Measurements from ENCODE around the gene TSHZ2. TPM values are rescaled to one million over a fixed set of nuclear protein-coding genes. Genes with fewer than 3 reads are reported as not detected.

The TSHZ2 gene
- total and polyA plus RNA-seq, 9 of the 15 experiments (the other 6 are each of a cell fraction or from before 2014, with no cell fraction given) = 0.03 to 0.20 (median 0.05) TPM; not detected in 4

DNA sequence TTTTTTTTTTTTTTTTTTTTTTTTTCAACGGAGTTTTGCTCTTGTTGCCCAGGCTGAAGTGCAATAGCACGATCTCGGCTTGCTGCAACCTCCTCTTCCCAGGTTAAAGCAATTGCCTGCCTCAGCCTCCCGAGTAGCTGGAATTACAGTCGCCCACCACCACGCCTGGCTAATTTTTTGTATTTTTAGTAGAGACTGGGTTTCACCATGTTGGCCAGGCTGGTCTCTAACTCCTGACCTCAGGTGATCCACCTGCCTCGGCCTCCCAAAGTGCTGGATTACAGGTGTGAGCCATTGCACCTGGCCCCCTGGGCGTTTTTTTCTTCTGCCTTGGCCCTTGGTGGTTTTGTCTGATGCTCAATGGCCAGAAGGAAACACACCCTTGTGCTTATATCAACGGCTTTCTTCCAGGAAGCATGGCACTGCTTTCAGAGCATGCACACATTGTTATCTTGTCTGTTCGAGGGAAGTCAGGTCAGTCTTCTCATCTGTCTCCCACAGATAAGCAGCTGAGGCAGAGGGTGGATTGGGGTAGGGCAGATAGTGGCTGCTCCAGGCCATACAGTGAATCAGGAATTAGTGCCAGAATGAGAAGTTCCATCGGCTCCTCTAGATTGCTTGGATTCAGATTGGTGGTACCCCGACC, 203.1 kb downstream of the TSHZ2 start (continued):
- peak; percentile 100 for TF ChIP-seq TEAD4 (IDR thresholded peaks at IDR 0.05; ENCODE audit: low read length)
- TF ChIP-seq TEAD4 (CRISPR knock-in tag; IDR thresholded peaks at IDR 0.05; ENCODE audit: borderline replicate concordance) = no peak
- TF ChIP-seq ZNF311 (CRISPR knock-in tag; IDR thresholded peaks at IDR 0.05) = peak; percentile 91
- peak; percentile 97 for TF ChIP-seq ZNF175 (CRISPR knock-in tag; IDR thresholded peaks at IDR 0.05; ENCODE audit: low read depth)
- no peak for TF ChIP-seq JUNB (CRISPR knock-in tag; conservative IDR thresholded peaks at IDR 0.05)
- TF ChIP-seq ZNF140 (CRISPR knock-in tag; IDR thresholded peaks at IDR 0.05) = no peak
- TF ChIP-seq, protein P1, sequence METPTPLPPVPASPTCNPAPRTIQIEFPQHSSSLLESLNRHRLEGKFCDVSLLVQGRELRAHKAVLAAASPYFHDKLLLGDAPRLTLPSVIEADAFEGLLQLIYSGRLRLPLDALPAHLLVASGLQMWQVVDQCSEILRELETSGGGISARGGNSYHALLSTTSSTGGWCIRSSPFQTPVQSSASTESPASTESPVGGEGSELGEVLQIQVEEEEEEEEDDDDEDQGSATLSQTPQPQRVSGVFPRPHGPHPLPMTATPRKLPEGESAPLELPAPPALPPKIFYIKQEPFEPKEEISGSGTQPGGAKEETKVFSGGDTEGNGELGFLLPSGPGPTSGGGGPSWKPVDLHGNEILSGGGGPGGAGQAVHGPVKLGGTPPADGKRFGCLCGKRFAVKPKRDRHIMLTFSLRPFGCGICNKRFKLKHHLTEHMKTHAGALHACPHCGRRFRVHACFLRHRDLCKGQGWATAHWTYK (CRISPR knock-in tag; IDR thresholded peaks at IDR 0.05) = peak; percentile 81; the same call in 1 of the 2 replicates
- TF ChIP-seq NFIC (IDR thresholded peaks at IDR 0.05) = peak; percentile 98
- peak; percentile 25; the same call in 1 of the 2 replicates for TF ChIP-seq NCOA6 (IDR thresholded peaks at IDR 0.05)
- peak; percentile 56 for TF ChIP-seq NUFIP1 (IDR thresholded peaks at IDR 0.05; ENCODE audit: partially characterized antibody)
- TF ChIP-seq, protein P2, sequence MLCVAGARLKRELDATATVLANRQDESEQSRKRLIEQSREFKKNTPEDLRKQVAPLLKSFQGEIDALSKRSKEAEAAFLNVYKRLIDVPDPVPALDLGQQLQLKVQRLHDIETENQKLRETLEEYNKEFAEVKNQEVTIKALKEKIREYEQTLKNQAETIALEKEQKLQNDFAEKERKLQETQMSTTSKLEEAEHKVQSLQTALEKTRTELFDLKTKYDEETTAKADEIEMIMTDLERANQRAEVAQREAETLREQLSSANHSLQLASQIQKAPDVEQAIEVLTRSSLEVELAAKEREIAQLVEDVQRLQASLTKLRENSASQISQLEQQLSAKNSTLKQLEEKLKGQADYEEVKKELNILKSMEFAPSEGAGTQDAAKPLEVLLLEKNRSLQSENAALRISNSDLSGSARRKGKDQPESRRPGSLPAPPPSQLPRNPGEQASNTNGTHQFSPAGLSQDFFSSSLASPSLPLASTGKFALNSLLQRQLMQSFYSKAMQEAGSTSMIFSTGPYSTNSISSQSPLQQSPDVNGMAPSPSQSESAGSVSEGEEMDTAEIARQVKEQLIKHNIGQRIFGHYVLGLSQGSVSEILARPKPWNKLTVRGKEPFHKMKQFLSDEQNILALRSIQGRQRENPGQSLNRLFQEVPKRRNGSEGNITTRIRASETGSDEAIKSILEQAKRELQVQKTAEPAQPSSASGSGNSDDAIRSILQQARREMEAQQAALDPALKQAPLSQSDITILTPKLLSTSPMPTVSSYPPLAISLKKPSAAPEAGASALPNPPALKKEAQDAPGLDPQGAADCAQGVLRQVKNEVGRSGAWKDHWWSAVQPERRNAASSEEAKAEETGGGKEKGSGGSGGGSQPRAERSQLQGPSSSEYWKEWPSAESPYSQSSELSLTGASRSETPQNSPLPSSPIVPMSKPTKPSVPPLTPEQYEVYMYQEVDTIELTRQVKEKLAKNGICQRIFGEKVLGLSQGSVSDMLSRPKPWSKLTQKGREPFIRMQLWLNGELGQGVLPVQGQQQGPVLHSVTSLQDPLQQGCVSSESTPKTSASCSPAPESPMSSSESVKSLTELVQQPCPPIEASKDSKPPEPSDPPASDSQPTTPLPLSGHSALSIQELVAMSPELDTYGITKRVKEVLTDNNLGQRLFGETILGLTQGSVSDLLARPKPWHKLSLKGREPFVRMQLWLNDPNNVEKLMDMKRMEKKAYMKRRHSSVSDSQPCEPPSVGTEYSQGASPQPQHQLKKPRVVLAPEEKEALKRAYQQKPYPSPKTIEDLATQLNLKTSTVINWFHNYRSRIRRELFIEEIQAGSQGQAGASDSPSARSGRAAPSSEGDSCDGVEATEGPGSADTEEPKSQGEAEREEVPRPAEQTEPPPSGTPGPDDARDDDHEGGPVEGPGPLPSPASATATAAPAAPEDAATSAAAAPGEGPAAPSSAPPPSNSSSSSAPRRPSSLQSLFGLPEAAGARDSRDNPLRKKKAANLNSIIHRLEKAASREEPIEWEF (CRISPR knock-in tag; IDR thresholded peaks at IDR 0.05) = peak; percentile 67; the same call in 1 of the 2 replicates
- peak; percentile 75 for TF ChIP-seq KLF1 (tag; IDR thresholded peaks at IDR 0.05)
- TF ChIP-seq CXXC5 (CRISPR knock-in tag; IDR thresholded peaks at IDR 0.05) = peak; percentile 92
- TF ChIP-seq, protein P3, sequence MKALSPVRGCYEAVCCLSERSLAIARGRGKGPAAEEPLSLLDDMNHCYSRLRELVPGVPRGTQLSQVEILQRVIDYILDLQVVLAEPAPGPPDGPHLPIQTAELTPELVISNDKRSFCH (CRISPR knock-in tag; IDR thresholded peaks at IDR 0.05) = no peak
- TF ChIP-seq, protein P3 (tag; IDR thresholded peaks at IDR 0.05) = 0 out of 2 replicates have a peak, but pooled peaks have one; percentile 80
- TF ChIP-seq PTTG1 (tag; IDR thresholded peaks at IDR 0.05; ENCODE audit: low read depth) = no peak
- TF ChIP-seq, protein P4, sequence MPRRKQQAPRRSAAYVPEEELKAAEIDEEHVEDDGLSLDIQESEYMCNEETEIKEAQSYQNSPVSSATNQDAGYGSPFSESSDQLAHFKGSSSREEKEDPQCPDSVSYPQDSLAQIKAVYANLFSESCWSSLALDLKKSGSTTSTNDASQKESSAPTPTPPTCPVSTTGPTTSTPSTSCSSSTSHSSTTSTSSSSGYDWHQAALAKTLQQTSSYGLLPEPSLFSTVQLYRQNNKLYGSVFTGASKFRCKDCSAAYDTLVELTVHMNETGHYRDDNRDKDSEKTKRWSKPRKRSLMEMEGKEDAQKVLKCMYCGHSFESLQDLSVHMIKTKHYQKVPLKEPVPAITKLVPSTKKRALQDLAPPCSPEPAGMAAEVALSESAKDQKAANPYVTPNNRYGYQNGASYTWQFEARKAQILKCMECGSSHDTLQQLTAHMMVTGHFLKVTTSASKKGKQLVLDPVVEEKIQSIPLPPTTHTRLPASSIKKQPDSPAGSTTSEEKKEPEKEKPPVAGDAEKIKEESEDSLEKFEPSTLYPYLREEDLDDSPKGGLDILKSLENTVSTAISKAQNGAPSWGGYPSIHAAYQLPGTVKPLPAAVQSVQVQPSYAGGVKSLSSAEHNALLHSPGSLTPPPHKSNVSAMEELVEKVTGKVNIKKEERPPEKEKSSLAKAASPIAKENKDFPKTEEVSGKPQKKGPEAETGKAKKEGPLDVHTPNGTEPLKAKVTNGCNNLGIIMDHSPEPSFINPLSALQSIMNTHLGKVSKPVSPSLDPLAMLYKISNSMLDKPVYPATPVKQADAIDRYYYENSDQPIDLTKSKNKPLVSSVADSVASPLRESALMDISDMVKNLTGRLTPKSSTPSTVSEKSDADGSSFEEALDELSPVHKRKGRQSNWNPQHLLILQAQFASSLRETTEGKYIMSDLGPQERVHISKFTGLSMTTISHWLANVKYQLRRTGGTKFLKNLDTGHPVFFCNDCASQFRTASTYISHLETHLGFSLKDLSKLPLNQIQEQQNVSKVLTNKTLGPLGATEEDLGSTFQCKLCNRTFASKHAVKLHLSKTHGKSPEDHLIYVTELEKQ (CRISPR knock-in tag; IDR thresholded peaks at IDR 0.05) = no peak
